HEK293 (cell line): Measurements from ENCODE around the gene ANKRD11.
A peak's percentile ranks its signal among the peaks of the same experiment; 100 is the strongest.

ENCODE experiments used
- CTCF ChIA-PET: fragments of 350-600 bp; formaldehyde crosslinking; extraction: SDS; loops from one replicate; lab custom pipeline; 2021; ENCODE audit warnings: antibody characterized with exemption; lab: Yijun Ruan, JAX
- POLR2A ChIA-PET: fragments of 300-600 bp; formaldehyde crosslinking; extraction: SDS; loops from one replicate; lab custom pipeline; 2020; ENCODE audit warnings: antibody characterized with exemption, inconsistent platforms; lab: Yijun Ruan, JAX
- H3K27ac ChIP-seq: fragments of 200-500 bp; sonication (Bioruptor generic); 2 replicates; pipeline ENCODE4 v1.5.1; 2014; ENCODE audit warnings: low read depth, low read length, control low read depth, inconsistent platforms; ENCODE audit errors: extremely low read depth
- H3K36me3 ChIP-seq, 2 experiments: fragments of 200-500 bp in 1 of 2; sonication (Bioruptor generic) in 1 of 2; 1 replicate in 1 of 2; 2 replicates in 1 of 2; pipeline ENCODE4 v1.5.1; 2014 to 2017; ENCODE audit warnings: inconsistent platforms in 2 of 2, low read length in 2 of 2; ENCODE audit not compliant: control insufficient read depth in 2 of 2, insufficient read depth in 1 of 2
- H3K4me1 ChIP-seq: fragments of 200-500 bp; sonication (Bioruptor generic); 2 replicates; pipeline ENCODE4 v1.5.1; 2014; ENCODE audit warnings: mild to moderate bottlenecking, low read length, inconsistent platforms; ENCODE audit not compliant: control insufficient read depth, insufficient read depth
- H3K4me3 ChIP-seq: 2 replicates; pipeline ENCODE4 v1.5.1; 2011; ENCODE audit warnings: low read depth, mild to moderate bottlenecking, control low read depth, low read length, moderate library complexity
- H3K9me3 ChIP-seq: fragments of 200-500 bp; sonication (Bioruptor generic); 2 replicates; pipeline ENCODE4 v1.5.1; 2014; ENCODE audit warnings: low read depth, low read length, inconsistent platforms; ENCODE audit not compliant: control insufficient read depth, insufficient read depth
- BCL11B ChIP-seq: fragments of 450-650 bp; formaldehyde crosslinking; IDR thresholded peaks from 2 replicates; pipeline ENCODE4 v1.5.1; 2016; ENCODE audit warnings: low read depth, missing biosample characterization, missing genetic modification characterization
- GLI4 ChIP-seq: fragments of 450-650 bp; formaldehyde crosslinking; IDR thresholded peaks from 2 replicates; pipeline ENCODE4 v1.5.1; 2016; ENCODE audit warnings: missing biosample characterization, missing genetic modification characterization
- REPIN1 ChIP-seq: fragments of 450-650 bp; formaldehyde crosslinking; IDR thresholded peaks from 2 replicates; pipeline ENCODE4 v1.5.1; 2017; ENCODE audit warnings: missing biosample characterization, missing genetic modification characterization, low read depth
- ZBTB21 ChIP-seq: fragments of 450-650 bp; formaldehyde crosslinking; IDR thresholded peaks from 2 replicates; pipeline ENCODE4 v1.5.1; 2017; ENCODE audit warnings: missing biosample characterization, missing genetic modification characterization
- ZBTB7A ChIP-seq: fragments of 450-650 bp; formaldehyde crosslinking; IDR thresholded peaks from 2 replicates; pipeline ENCODE4 v1.5.1; 2016; ENCODE audit warnings: low read depth, missing biosample characterization, missing genetic modification characterization
- ZNF112 ChIP-seq: fragments of 450-650 bp; formaldehyde crosslinking; IDR thresholded peaks from 2 replicates; pipeline ENCODE4 v1.5.0; 2017; ENCODE audit warnings: missing biosample characterization, missing genetic modification characterization
- ZNF221 ChIP-seq: fragments of 450-650 bp; formaldehyde crosslinking; IDR thresholded peaks from 2 replicates; pipeline ENCODE4 v1.5.1; 2017; ENCODE audit warnings: missing biosample characterization, missing genetic modification characterization, borderline replicate concordance
- ZNF248 ChIP-seq: fragments of 450-650 bp; formaldehyde crosslinking; IDR thresholded peaks from 2 replicates; pipeline ENCODE4 v1.5.1; 2017; ENCODE audit warnings: missing biosample characterization, missing genetic modification characterization
- ZNF548 ChIP-seq: fragments of 450-650 bp; formaldehyde crosslinking; IDR thresholded peaks from 2 replicates; pipeline ENCODE4 v1.5.1; 2016; ENCODE audit warnings: missing biosample characterization, missing genetic modification characterization
- ZNF660 ChIP-seq: fragments of 450-650 bp; IDR thresholded peaks from 2 replicates; pipeline ENCODE4 v1.5.1; 2018; ENCODE audit warnings: missing biosample characterization, mild to moderate bottlenecking, missing genetic modification characterization
- ZNF664 ChIP-seq: fragments of 450-650 bp; formaldehyde crosslinking; IDR thresholded peaks from 2 replicates; pipeline ENCODE4 v1.5.1; 2016; ENCODE audit warnings: missing biosample characterization, missing genetic modification characterization
- ZNF76 ChIP-seq: fragments of 450-650 bp; formaldehyde crosslinking; IDR thresholded peaks from 2 replicates; pipeline ENCODE4; 2016; ENCODE audit warnings: low read depth, missing biosample characterization, missing genetic modification characterization, borderline replicate concordance
- ZSCAN4 ChIP-seq: fragments of 450-650 bp; formaldehyde crosslinking; IDR thresholded peaks from 2 replicates; pipeline ENCODE4 v1.5.1; 2017; ENCODE audit warnings: missing biosample characterization, missing genetic modification characterization
- ZSCAN5A ChIP-seq: fragments of 450-650 bp; formaldehyde crosslinking; IDR thresholded peaks from 2 replicates; pipeline ENCODE4 v1.5.1; 2016; ENCODE audit warnings: missing biosample characterization, missing genetic modification characterization
- TF ChIP-seq, protein P1 (sequence below): fragments of 450-650 bp; formaldehyde crosslinking; IDR thresholded peaks from 2 replicates; pipeline ENCODE4 v1.5.1; 2016; ENCODE audit warnings: missing biosample characterization, missing genetic modification characterization, low read depth
- TF ChIP-seq, protein P2 (sequence below): fragments of 450-650 bp; formaldehyde crosslinking; IDR thresholded peaks from 2 replicates; pipeline ENCODE4 v1.5.1; 2016; ENCODE audit warnings: missing biosample characterization, missing genetic modification characterization

The ANKRD11 gene

DNA sequence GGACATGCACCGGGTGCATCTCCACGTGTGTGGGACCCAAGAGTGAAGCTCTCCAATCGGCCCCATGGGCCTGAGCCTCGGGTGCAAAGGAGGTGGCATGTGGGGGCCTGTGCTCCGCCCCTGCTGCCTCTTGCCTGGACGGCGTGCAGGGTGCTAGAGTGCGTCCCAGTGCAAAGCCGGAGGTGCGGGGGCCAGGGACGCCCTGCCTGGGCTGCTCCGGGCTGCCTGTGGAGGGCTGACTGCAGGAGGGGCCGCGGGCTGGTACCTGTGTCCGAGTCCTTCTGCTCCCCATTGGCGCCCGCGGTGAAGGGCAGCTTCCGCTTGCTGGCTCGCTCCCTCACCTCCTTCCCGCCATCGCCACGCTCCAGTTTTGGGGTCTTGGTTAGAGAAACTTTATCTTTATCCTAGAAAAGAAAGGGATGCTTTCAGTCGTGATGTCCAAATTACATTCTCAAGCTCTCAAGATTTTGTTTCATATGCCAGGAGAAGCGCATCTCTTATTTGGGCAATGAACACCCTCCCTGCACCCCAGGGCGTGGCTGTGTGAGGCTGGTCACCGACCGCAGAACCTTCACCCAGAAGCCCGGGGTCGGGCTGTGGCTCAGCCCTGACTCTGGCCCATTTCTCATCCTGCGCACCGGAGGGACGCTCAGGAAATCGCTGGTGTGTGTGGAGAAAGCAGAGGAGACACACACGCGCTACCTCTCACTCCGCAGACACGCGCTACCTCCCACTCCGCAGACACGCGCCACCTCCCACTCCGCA is 185.2 kb downstream of the ANKRD11 start:
- H3K27ac ChIP-seq: no peak overlapping the region
- no peak overlapping the region for H3K4me3 ChIP-seq
- H3K9me3 ChIP-seq: no peaks in the 10 kb centered on the region
- H3K36me3 ChIP-seq: peaks cover 0 to 49% of the 10 kb centered on the region in 2 experiments; a peak in 2 of 3 replicates
- ChIA-PET POLR2A (no interaction called here), CTCF (interaction anchor here (0.7 kb wide), 1 partner anchor 1412 kb away, joined by 3 read pairs; no protein-coding TSS in a partner anchor)
- TF ChIP-seq BCL11B (tag by site-specific recombination): no peak
- TF ChIP-seq, protein P1, sequence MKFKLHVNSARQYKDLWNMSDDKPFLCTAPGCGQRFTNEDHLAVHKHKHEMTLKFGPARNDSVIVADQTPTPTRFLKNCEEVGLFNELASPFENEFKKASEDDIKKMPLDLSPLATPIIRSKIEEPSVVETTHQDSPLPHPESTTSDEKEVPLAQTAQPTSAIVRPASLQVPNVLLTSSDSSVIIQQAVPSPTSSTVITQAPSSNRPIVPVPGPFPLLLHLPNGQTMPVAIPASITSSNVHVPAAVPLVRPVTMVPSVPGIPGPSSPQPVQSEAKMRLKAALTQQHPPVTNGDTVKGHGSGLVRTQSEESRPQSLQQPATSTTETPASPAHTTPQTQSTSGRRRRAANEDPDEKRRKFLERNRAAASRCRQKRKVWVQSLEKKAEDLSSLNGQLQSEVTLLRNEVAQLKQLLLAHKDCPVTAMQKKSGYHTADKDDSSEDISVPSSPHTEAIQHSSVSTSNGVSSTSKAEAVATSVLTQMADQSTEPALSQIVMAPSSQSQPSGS: no peak
- TF ChIP-seq ZBTB7A: no peak
- TF ChIP-seq ZNF76 (tag by site-specific recombination): no peak
- TF ChIP-seq ZNF664: no peak
- no peak for TF ChIP-seq GLI4
- TF ChIP-seq ZBTB21 (tag by site-specific recombination): no peak
- TF ChIP-seq ZNF660 (tag by site-specific recombination): no peak
- TF ChIP-seq ZNF112 (tag by site-specific recombination): no peak
- TF ChIP-seq ZSCAN4: no peak
- no peak for TF ChIP-seq ZSCAN5A
- TF ChIP-seq ZNF548 (tag by site-specific recombination): no peak
- TF ChIP-seq ZNF221: no peak
- H3K4me1 ChIP-seq: no peaks in the 10 kb centered on the region

DNA sequence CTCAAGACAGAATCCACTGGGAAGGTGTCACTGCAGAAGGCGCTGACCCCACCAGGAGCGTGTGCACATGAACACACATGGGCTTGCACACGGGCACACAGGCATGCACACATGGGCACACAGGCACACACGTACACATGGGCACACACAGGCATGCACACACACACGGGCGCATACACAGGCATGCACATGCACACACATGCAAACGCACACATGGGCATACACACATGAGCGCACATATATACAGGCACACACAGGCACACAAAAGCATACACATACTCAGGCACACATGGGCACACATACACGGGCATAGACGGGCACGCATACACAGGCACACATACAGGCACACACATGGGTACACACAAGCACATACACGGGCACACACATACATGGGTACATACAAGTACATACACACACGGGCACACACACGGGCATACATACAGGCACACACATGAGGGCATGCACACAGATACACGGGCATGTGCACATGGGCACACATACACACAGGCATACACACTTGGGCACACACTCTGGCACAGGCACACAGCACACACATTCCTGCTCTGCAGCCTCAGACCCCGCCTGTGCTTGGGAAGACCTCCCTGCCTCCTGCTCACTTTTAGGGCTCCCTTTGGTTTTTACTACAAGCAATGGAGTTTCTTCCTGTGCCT is 186.0 kb downstream of the ANKRD11 start:
- Histone ChIP-seq H3K4me1 (no peaks in the 10 kb centered on the region), H3K36me3 (peaks cover 0 to 53% of the 10 kb centered on the region in 2 experiments; a peak in 2 of 3 replicates), H3K9me3 (no peaks in the 10 kb centered on the region), H3K4me3 (no peak overlapping the region), H3K27ac (no peak overlapping the region)
- POLR2A ChIA-PET: no interaction called here
- TF ChIP-seq ZNF248 (tag by site-specific recombination) (peak; percentile 11; the same call in 1 of the 2 replicates), ZSCAN4 (peak; percentile 99), REPIN1 (tag by site-specific recombination) (no peak)
- TF ChIP-seq, protein P2, sequence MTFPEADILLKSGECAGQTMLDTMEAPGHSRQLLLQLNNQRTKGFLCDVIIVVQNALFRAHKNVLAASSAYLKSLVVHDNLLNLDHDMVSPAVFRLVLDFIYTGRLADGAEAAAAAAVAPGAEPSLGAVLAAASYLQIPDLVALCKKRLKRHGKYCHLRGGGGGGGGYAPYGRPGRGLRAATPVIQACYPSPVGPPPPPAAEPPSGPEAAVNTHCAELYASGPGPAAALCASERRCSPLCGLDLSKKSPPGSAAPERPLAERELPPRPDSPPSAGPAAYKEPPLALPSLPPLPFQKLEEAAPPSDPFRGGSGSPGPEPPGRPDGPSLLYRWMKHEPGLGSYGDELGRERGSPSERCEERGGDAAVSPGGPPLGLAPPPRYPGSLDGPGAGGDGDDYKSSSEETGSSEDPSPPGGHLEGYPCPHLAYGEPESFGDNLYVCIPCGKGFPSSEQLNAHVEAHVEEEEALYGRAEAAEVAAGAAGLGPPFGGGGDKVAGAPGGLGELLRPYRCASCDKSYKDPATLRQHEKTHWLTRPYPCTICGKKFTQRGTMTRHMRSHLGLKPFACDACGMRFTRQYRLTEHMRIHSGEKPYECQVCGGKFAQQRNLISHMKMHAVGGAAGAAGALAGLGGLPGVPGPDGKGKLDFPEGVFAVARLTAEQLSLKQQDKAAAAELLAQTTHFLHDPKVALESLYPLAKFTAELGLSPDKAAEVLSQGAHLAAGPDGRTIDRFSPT (tag by site-specific recombination): peak; percentile 91
- CTCF ChIA-PET: interaction anchor here (0.7 to 1.1 kb wide), 2 partner anchors 19 to 23 kb away, joined by 3 to 4 read pairs; no protein-coding TSS in a partner anchor
